GM18907 (cell line): Measurements from ENCODE around the gene CTAG1A.
"Not testable (repeated sequence)": the region's sequence is repeated elsewhere in the genome, so short reads cannot be mapped to it uniquely, and the experiment has no call there.

Source experiments
- ATAC-seq: cut with Tn5 transposase; IDR thresholded peaks from one replicate; pipeline ENCODE4 v1.9.1; 2021; ENCODE audit warnings: mild to moderate bottlenecking, moderate library complexity; ENCODE audit not compliant: unreplicated experiment

CTAG1A gene

GRCh38 chrX:154608823-154609222, 23.9 kb downstream of the CTAG1A start:
- not testable (repeated sequence) for ATAC-seq

- not testable (repeated sequence) for ATAC-seq
Measured at GRCh38 chrX:154611146-154611545, 26.2 kb downstream of the CTAG1A start.

GRCh38 chrX:154613586-154613985, 28.7 kb downstream of the CTAG1A start:
- ATAC-seq, result not testable (repeated sequence)

- ATAC-seq, result not testable (repeated sequence)
Measured at GRCh38 chrX:154619182-154619581, 34.2 kb downstream of the CTAG1A start, which contains the start of gene CTAG1B. TSS of gene CTAG1B (minus strand) at chrX:154619282. CDS start at chrX:154619218, 64 bp downstream.

GRCh38 chrX:154620767-154621414, 36.0 kb downstream of the CTAG1A start:
- not testable (repeated sequence) for ATAC-seq

GRCh38 chrX:154628960-154629359, 44.0 kb downstream of the CTAG1A start:
- ATAC-seq, result not testable (repeated sequence)

GRCh38 chrX:154630949-154631348, 46.0 kb downstream of the CTAG1A start:
- not testable (repeated sequence) for ATAC-seq

GRCh38 chrX:154633661-154634060, 48.7 kb downstream of the CTAG1A start:
- not testable (repeated sequence) for ATAC-seq
